ENCODE data around the gene FAM89B.
A peak's percentile ranks its signal among the peaks of the same experiment; 100 is the strongest.

Gene FAM89B

GRCh38 chr11:65538915-65539743 lies 33.2 kb upstream of the FAM89B start:
- DNase-seq (ENCODE audit: low spot score) (no peak), FAIRE-seq (no peak)

DNA sequence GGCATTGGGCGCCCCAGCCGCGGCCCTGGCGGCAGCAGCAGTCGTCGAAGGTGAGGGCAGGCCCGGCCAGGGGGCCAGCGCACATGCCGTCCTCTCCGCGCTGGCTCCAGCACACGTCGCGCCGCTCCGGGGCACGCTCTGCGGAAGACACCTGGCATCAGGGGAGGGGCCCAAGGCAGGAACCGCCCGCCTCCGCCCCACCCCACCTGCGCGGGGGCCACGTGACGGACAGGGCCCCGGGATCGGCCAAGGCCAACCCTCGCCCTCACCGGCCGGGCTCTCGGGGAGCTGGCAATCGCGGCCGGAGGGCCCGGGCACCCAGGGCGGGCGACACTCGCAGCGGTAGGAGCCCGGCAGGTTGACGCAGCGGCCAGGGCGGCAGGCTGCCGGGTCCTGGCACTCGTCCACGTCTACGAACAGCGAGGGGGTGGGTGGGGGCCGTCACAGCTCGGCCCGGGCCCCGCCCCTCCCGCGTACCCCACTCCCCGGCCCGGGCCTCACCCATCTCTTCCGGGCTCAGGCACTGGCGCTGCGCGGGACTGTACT lies 32.5 kb upstream of the FAM89B start:
- no peak for FAIRE-seq
- no peak for DNase-seq (ENCODE audit: low spot score)

DNA sequence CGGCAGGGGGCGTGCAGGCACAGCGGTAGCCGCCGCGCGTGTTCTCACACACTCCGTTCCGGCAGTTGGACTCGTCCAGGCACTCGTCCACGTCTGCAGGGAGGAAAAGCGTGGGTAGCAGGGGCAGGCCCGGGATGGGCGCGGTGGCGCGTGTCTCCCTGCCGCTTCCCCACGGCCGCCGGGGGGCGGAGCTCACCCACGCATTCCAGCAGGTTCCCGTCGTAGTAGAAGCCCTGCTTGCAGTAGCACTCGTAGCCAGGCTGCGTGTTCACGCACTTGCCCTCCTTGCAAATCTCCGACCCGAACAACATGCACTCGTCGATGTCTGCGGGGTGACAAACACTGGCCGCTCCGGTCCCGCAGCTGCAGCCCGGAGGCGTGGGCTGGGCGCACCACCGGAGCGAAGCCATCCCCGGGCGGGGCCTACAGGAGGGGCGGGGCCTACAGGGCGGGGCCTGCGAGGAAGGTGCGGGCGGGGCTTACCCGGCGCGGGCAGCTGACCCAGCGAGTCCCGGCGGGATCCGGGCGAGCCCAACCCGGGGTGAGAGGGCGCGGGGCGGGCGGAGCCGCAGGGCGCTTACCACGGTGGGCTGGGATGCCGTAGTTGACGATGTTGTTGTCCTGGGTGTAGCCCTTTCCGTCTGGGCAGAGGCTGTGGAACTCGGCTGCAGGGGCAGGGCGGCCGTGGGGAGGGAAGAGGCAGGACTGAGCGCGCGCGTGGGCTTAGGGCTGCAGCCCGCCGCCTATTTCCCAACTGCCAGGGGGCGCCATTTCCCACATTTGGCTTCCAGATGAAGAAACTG lies 31.8 kb upstream of the FAM89B start:
- DNase-seq (ENCODE audit: low spot score) (peak; percentile 52), FAIRE-seq (peak; percentile 80)

DNA sequence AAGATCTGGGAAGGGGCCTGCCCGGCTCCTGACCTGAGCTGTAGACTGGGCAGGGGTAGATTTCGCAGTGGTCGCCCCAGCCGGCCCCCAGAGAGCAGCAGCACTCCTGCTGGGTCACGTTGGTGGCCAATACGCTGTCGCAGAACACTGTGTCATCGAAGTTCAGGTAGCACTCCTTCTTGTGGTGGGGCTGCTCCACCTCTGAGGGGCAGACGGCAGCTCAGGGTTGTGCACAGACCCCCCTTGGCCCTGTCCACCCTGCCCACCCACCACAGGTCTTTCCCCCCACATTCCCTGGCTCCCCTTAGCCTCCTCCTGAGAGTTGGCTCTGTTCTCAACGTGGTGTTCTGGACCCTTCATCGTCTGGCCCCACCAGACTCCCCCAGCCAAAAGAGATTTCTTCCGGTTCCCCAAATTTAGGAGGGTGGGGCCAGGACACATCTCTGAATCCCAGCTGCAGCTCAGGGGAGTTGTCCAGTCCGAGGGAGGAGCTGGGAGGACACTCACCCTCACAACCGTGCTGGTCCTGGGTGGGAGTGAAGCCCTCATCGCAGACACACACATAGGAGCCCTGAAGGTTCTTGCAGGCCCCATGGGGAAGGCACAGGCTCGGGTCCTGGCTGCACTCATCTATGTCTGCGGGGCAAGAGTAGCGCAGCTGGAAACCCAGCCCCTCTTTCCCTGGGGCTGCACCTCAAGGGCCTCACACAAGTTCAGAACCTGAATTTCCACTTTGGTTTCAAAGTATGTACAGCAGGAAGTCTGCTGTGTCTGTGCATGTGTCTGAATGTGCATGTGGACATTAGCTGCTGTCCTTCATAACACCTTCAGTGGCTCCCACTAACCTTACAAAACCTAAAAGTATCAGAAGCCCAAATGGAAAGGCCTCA lies 31.0 kb upstream of the FAM89B start:
- FAIRE-seq (peak; percentile 23), DNase-seq (ENCODE audit: low spot score) (no peak)

DNA sequence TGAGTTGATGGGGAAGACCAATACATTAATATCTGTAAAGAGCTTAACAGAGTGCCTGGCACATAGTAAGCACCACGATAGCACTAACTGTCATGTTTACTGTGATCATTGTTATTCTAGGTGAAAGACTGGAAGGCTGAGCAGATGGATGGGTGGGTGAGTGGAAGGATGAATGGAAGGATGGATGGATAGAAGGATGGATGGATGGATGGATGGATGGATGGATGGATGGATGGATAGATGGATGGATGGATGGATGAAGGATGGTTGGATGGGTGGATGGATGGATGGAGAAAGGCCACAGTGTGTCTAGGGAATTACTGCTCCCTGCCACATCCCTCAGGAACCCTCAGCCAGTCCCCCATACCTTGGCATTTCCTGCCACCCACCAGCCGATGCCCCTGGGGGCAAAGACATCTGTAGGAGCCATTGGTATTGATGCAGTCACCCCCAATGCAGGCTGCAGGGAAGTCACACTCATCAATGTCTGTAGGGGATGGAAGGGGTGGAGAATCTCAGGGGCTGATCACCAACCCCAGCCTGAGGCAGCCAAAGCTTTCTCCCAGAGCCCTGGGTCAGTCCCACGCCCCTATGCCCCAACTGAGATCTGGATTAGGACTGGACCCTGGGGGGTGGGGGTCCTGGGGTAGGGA lies 29.5 kb upstream of the FAM89B start:
- FAIRE-seq (no peak), DNase-seq (ENCODE audit: low spot score) (no peak)

DNA sequence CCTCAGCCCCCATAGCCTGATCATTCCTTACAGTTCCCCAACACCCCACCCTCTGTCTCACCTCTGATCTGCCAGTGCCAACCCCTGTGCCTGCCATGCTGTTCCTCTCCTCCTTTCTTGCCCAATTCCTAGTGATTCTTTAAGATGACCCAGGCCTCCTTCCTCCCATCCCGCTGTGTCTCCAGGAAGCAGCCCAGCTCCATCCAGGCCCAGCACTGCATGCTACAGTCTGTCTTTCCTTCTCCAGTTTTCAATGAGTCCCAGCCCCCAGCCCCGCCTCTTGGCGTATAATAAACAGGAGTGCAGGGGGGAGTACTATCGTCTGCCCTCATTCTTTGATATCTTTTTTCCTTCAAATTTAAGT lies 26.5 kb upstream of the FAM89B start:
- DNase-seq (ENCODE audit: low spot score) (no peak), FAIRE-seq (no peak)

DNA sequence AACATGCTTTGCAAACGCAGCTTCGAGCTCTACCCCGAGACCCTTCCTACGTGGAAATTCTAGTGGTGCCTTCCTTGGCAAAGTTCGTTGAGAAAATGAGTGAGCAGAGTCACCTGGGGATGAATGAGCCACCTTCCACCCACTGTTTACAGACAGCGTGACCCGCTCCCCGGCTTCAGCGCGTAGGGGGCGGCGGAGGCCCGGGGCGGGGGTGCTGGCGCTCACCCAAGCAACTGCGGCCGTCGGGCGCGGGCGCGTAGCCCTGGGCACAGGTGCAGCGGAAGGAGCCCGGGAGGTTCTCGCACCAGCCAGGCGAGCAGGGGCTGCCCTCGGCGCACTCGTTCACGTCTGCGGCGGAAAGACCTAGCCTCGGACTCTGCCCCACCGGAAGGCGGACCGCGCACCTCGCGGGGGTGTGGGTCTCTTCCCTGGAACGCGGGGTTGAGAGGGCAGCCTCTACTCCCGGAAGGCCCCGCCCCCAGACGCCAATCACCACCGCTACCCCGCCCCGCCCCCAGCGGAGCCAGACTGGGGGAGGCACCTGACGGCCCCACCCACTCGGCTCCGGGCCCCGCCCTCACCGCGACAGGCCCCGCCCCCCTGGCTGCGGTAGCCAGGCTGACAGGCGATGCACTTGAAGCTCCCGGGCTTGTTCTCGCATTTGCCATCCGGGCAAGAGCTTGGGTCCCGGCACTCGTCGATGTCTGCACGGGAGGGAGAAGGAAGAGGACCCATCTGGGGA lies 25.9 kb upstream of the FAM89B start:
- DNase-seq (ENCODE audit: low spot score) (peak; percentile 43), FAIRE-seq (no peak)

- FAIRE-seq (no peak), DNase-seq (ENCODE audit: low spot score) (no peak)
These were observed 24.8 kb upstream of the FAM89B start for GRCh38 chr11:65547446-65548125.

- no peak for FAIRE-seq
- no peak for DNase-seq (ENCODE audit: low spot score)
These were observed 23.9 kb upstream of the FAM89B start for GRCh38 chr11:65548395-65548794.

- DNase-seq (ENCODE audit: low spot score) (no peak), FAIRE-seq (no peak)
These were observed 23.2 kb upstream of the FAM89B start for GRCh38 chr11:65549096-65549495.

DNA sequence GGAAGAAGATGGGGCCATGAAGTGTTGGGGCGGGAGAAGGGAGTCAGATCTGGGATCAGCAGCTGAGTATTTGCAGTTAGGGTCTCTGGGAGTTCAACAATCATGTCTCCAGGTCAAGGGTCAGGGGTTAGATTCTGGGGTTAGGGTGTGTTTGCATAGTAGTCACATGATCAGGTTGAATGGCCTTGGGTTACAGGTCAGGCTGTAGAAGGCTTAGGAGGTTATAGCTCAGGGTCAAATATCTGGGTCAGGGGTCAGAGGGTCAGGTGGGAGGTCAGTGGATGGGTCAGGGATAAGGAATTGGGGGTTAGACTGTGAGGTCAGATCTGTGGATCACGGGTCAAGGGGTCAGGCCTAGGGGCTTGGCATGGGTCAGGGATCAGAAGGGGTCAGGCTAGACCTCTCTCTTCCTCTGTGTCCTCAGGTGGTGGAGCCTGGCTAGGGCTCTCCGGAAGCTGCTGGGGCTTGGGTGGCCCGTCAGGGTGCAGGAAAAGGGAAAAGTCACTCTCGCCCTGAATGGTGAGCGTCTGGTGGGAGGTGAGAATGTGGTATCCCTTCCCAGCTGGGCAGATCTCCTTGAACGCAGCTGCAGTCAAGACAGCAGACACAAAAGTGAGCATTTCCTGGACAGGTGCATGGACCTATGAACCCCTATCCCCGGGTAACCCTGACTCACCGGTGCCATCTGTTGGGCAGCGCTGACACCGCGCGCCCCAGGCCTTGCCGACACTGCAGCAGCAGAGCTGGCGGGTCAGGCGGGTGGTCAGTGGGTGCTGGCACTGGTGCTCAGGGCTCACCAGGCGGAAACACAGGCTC lies 20.6 kb upstream of the FAM89B start:
- FAIRE-seq = no peak
- no peak for DNase-seq (ENCODE audit: low spot score)

DNA sequence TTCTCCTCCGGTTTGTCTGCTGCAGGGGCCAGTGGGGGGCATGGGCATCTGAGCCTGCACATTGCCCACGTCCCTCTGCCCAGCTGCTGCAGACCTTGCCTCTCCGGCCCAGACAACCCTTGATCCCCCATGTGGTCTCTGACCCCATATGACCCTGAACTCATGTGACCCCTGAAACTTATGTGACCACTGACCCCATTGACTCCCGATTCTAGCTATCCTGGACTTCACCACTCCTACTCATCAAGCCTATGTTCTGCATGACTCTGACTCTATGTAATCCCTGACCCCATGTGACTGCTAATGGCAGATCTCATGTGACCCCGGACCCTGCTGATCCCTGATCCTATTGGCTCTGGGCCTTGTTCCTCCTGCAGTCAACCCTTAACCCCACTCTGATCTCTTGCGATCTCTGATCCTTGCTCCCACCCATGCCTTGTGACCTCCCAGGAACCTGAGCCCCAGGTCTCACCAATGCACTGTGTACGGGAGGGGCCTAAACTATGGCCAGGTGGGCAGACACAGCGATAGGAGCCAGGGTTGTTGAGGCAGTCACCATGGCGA lies 19.9 kb upstream of the FAM89B start:
- DNase-seq (ENCODE audit: low spot score) = no peak
- FAIRE-seq = no peak

GRCh38 chr11:65553301-65554001 lies 18.9 kb upstream of the FAM89B start:
- FAIRE-seq = no peak
- DNase-seq (ENCODE audit: low spot score) = no peak

GRCh38 chr11:65554057-65554818 lies 18.1 kb upstream of the FAM89B start:
- no peak for DNase-seq (ENCODE audit: low spot score)

GRCh38 chr11:65554842-65555430 lies 17.4 kb upstream of the FAM89B start:
- DNase-seq (ENCODE audit: low spot score) = no peak
- FAIRE-seq = no peak

More at GRCh38 chr11:65554057-65554818, 18.1 kb upstream of the FAM89B start:
- no peak for FAIRE-seq

GRCh38 chr11:65555693-65556231 lies 16.6 kb upstream of the FAM89B start:
- DNase-seq (ENCODE audit: low spot score) (peak; percentile 89), FAIRE-seq (peak; percentile 86)

Data from urothelium cell line (cell line).